HG02642 (cell line): Measurements from ENCODE around the gene SRPK3.
"Not testable (repeated sequence)": the region's sequence is repeated elsewhere in the genome, so short reads cannot be mapped to it uniquely, and the experiment has no call there.

ENCODE experiments used
- ATAC-seq: cut with Tn5 transposase; IDR thresholded peaks from one replicate; pipeline ENCODE4 v1.9.1; 2021; ENCODE audit warnings: mild to moderate bottlenecking; ENCODE audit not compliant: unreplicated experiment, poor library complexity

The SRPK3 gene

GRCh38 chrX:153745067-153745433, 35.8 kb upstream of the SRPK3 start:
- ATAC-seq, result not testable (repeated sequence)

- no peak for ATAC-seq
Observed at GRCh38 chrX:153746359-153746758, 34.5 kb upstream of the SRPK3 start.

GRCh38 chrX:153746991-153747390, 33.9 kb upstream of the SRPK3 start:
- not testable (repeated sequence) for ATAC-seq

- ATAC-seq, result not testable (repeated sequence)
Observed at GRCh38 chrX:153749017-153749416, 31.8 kb upstream of the SRPK3 start.

GRCh38 chrX:153750127-153750774, 30.6 kb upstream of the SRPK3 start:
- no peak for ATAC-seq

- ATAC-seq, result no peak
Observed at GRCh38 chrX:153755136-153755535, 25.7 kb upstream of the SRPK3 start.

GRCh38 chrX:153761863-153762262, 19.0 kb upstream of the SRPK3 start:
- no peak for ATAC-seq

- ATAC-seq, result no peak
Observed at GRCh38 chrX:153762626-153763173, 18.1 kb upstream of the SRPK3 start.

GRCh38 chrX:153763298-153763932, 17.4 kb upstream of the SRPK3 start:
- no peak for ATAC-seq

GRCh38 chrX:153763989-153764755, 16.7 kb upstream of the SRPK3 start, which contains the start of gene PLXNB3:
Gene PLXNB3 (plus strand): TSS chrX:153764249. CDS start chrX:153765536, 1,287 bp downstream.
- no peak for ATAC-seq

GRCh38 chrX:153764786-153765137, 16.1 kb upstream of the SRPK3 start:
- ATAC-seq, result no peak

- ATAC-seq, result no peak
Observed at GRCh38 chrX:153765138-153766079, 15.4 kb upstream of the SRPK3 start.

- no peak for ATAC-seq
Observed at GRCh38 chrX:153766098-153766817, 14.6 kb upstream of the SRPK3 start.

GRCh38 chrX:153766871-153767673, 13.8 kb upstream of the SRPK3 start:
- no peak for ATAC-seq

GRCh38 chrX:153767674-153768055, 13.2 kb upstream of the SRPK3 start:
- no peak for ATAC-seq

GRCh38 chrX:153768311-153769157, 12.3 kb upstream of the SRPK3 start:
- ATAC-seq, result no peak

- no peak for ATAC-seq
Observed at GRCh38 chrX:153769158-153769864, 11.5 kb upstream of the SRPK3 start.
